Measurements from ENCODE around the gene ITCH.

- no peak for TF ChIP-seq CTCF (IDR thresholded peaks at IDR 0.05)
- no peak for TF ChIP-seq POLR2AphosphoS5 (IDR thresholded peaks at IDR 0.05)
- TF ChIP-seq POLR2A (IDR thresholded peaks at IDR 0.05), result no peak
Observed at GRCh38 chr20:34420975-34421374, 57.9 kb downstream of the ITCH start.

Measured in prostate gland (tissue), 2 donors.